Smooth muscle cell of the pulmonary artery (primary cell): ENCODE data around the gene PLA2G6. TPM values are rescaled to one million over a fixed set of nuclear protein-coding genes. Genes with fewer than 3 reads are reported as not detected.

Experiments
- total RNA-seq: library from RNA; depleted of rRNA; stranded (reverse); fragments of >200 nt; gene quantifications from 2 replicates; pipeline ENCODE4 v1.2.3, GENCODE V29; 2014

PLA2G6 gene, protein sequence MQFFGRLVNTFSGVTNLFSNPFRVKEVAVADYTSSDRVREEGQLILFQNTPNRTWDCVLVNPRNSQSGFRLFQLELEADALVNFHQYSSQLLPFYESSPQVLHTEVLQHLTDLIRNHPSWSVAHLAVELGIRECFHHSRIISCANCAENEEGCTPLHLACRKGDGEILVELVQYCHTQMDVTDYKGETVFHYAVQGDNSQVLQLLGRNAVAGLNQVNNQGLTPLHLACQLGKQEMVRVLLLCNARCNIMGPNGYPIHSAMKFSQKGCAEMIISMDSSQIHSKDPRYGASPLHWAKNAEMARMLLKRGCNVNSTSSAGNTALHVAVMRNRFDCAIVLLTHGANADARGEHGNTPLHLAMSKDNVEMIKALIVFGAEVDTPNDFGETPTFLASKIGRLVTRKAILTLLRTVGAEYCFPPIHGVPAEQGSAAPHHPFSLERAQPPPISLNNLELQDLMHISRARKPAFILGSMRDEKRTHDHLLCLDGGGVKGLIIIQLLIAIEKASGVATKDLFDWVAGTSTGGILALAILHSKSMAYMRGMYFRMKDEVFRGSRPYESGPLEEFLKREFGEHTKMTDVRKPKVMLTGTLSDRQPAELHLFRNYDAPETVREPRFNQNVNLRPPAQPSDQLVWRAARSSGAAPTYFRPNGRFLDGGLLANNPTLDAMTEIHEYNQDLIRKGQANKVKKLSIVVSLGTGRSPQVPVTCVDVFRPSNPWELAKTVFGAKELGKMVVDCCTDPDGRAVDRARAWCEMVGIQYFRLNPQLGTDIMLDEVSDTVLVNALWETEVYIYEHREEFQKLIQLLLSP
- total RNA-seq: 18.1 and 19.7 TPM in 2 replicates

GRCh38 chr22:38181453-38182200 is at the start of gene PLA2G6:
TSS of gene PLA2G6 (minus strand) at chr22:38181830. CDS start at chr22:38169426, 12,404 bp downstream.

DNA sequence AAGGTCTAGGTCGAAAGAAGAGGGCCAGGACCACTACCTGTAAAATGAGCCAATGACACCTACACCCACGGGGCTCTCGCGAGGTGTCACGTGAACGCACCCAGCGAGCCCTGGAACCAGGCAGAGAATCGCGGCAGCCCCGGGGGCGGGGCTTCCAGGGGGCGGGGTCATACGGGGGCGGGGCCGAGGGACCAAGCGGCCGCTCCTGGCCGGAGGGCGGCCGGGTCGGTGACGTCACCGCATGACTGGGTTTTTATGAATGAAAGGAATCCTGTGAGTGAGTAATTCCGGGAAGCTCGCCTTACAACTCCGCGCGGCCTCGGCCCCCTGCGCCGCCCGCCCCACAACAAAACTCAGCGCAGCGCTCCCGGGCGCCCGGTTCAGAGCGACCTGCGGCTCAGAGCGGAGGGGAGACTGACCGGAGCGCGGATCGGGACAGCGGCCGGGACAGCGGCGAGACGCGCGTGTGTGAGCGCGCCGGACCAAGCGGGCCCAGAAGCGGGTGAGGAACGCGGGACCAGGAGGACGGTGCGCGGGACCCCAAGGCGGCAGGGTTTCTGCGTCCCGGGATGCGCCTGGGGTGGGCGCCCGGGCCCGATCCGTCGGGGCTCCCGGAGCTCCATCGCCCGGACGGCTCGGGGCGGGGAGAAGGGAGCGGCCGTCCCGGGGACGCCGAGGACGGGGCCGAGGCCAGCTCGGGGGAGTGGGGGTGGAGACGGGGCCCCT is 20.2 kb upstream of the PLA2G6 start, which contains the start of gene MAFF:
Gene MAFF, plus strand, starts transcription at position 284 of the 726 bp plus-strand sequence. CDS start 11,860 bp downstream, outside the sequence.

GRCh38 chr22:38110008-38110862 is 71.4 kb downstream of the PLA2G6 start, which contains the start of gene BAIAP2L2:
TSS of gene BAIAP2L2 (minus strand) at chr22:38110684. CDS start at chr22:38110525, 159 bp downstream.

DNA sequence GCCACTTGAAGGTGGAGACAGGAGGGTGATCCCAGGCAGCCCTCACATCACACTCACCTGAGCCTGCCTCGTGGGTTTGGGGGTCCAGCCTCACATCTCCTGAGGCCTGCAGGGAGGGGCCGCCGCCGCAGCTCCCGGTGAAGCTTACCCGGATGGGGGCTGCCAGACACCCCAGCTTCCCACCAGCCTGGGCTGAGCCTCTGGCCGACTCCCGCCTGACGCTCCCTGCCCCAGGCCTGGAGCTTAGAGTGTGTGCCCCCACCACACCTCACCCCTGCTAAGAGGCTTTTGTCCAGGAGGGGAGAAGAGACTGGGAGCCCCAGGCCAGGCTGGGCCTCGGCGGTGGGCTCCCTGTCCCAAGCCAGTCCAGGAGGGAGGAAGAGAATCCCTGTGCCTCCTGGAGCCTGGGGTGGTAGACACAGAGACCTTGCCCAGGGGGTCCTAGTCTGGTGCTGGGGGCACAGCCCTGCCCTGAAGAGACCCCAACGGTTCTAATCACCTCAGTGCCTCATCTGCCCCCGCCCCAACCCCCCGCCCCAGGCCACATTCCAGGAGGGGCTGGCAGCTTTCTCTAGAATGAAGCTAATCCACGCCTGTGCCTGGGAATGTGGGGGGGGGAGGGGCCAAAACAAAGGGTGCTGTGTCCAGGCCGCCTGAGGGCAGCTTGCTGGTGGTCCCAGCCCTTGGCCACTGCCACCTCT is 97.5 kb downstream of the PLA2G6 start, which contains the start of gene SLC16A8:
Gene SLC16A8, minus strand, starts transcription at position 254 of the 701 bp plus-strand sequence. CDS start 1,311 bp downstream, outside the sequence.

Other genes with a start within 250 kb of the PLA2G6 start
- 0.26 TPM in 1 of 2 replicates, not detected in the other for gene C22orf23, start 228.2 kb downstream of the PLA2G6 start, total RNA-seq
- 39.0 and 39.6 TPM in 2 replicates for gene POLR2F, start 228.1 kb downstream of the PLA2G6 start, total RNA-seq
- gene SOX10, start 197.3 kb downstream of the PLA2G6 start, total RNA-seq: 0.07 TPM in 1 of 2 replicates, not detected in the other
- 10.4 and 16.7 TPM in 2 replicates for gene PICK1, start 124.4 kb downstream of the PLA2G6 start, total RNA-seq
- gene SLC16A8, start 97.6 kb downstream of the PLA2G6 start, total RNA-seq: 0.33 and 0.53 TPM in 2 replicates
- gene BAIAP2L2, start 71.1 kb downstream of the PLA2G6 start, total RNA-seq: 0.39 and 0.69 TPM in 2 replicates
- 33.8 and 42.3 TPM in 2 replicates for gene MAFF, start 20.2 kb upstream of the PLA2G6 start, total RNA-seq
- 73.3 and 92.3 TPM in 2 replicates for gene TMEM184B, start 91.2 kb upstream of the PLA2G6 start, total RNA-seq
- gene CSNK1E, start 135.6 kb upstream of the PLA2G6 start, total RNA-seq: 119 and 191 TPM in 2 replicates